ENCODE measurements around the gene MTUS2. TPM values are rescaled to one million over a fixed set of nuclear protein-coding genes. Genes with fewer than 3 reads are reported as not detected.

Gene MTUS2
- total RNA-seq, 2 donors from 2014 or later: 4.0 to 5.4 TPM

DNA sequence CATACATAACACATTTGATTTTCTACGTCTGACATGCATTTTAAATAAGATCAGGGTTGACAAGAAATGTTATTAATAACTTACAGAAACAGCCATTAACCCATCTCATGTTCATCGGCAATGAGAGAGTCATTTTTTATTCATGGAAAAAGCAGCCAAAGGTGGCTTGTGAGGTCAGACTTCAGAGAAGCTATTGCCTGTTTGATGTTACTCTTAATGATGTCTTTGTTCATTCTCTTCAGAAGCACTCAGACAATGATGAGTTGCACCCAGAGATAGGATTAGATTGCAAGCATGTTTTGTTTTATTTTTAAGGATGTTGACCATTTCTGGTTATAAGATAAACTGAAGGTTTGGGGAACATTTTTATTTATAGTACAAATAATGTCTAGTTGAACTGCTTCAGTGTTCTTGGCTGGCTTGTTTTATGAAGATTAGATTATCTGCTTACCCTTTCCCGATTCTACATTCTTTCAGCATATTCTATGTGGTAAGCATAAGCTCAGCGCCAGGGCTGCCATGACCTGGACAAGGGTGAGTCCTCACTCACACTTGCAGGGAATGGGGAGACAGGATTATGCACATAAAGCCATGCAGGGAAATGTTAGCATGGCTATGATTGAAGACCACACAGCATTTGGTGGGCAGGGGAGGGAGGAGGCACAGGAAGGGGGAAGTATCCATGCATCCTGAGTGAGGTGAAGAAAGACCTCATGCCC is 288.1 kb downstream of the MTUS2 start:
- WGBS, 2 donors: 33 to 35% methylated on average over 4 of the region's 4 CpGs
- DNase-seq (no peak), ATAC-seq (no peak)
- H3K4me1 ChIP-seq: no peaks in the 10 kb centered on the region
- TF ChIP-seq CTCF (IDR thresholded peaks at IDR 0.05) (no peak), POLR2A (IDR thresholded peaks at IDR 0.05) (no peak)
- H3K36me3 ChIP-seq (replicated peaks in 1 of 2; ENCODE audit: insufficient read depth in 1 of 2, low read depth in 2 of 2): no peaks in the 10 kb centered on the region
- H3K4me3 ChIP-seq: no peak overlapping the region
- H3K27me3 ChIP-seq: no peaks in the 10 kb centered on the region
- no peaks in the 10 kb centered on the region for H3K9me3 ChIP-seq
- intact Hi-C loops (cut with DNase I): no loop called here
- H3K27ac ChIP-seq: no peak overlapping the region

- Histone ChIP-seq H3K27me3 (no peaks in the 10 kb centered on the region), H3K4me3 (no peak overlapping the region), H3K4me1 (no peaks in the 10 kb centered on the region), H3K27ac (no peak overlapping the region), H3K36me3 (replicated peaks in 1 of 2; ENCODE audit: insufficient read depth in 1 of 2, low read depth in 2 of 2) (no peaks in the 10 kb centered on the region), H3K9me3 (no peaks in the 10 kb centered on the region)
- DNase-seq: no peak
- no peak for TF ChIP-seq CTCF (IDR thresholded peaks at IDR 0.05)
- TF ChIP-seq POLR2A (IDR thresholded peaks at IDR 0.05): no peak
- no peak for ATAC-seq
- WGBS, 2 donors: 77 to 78% methylated on average over 2 of the region's 2 CpGs
- intact Hi-C loops (cut with DNase I): no loop called here
Measured at GRCh38 chr13:29109987-29110386, 289.8 kb downstream of the MTUS2 start.

GRCh38 chr13:29111446-29111845 is 291.3 kb downstream of the MTUS2 start:
- Histone ChIP-seq H3K36me3 (replicated peaks in 1 of 2; ENCODE audit: insufficient read depth in 1 of 2, low read depth in 2 of 2) (no peaks in the 10 kb centered on the region), H3K27ac (no peak overlapping the region), H3K27me3 (no peaks in the 10 kb centered on the region), H3K4me3 (no peak overlapping the region), H3K9me3 (no peaks in the 10 kb centered on the region), H3K4me1 (no peaks in the 10 kb centered on the region)
- WGBS, 2 donors: 92 to 95% methylated on average over 2 of the region's 2 CpGs
- DNase-seq (no peak), ATAC-seq (no peak)
- TF ChIP-seq POLR2A (IDR thresholded peaks at IDR 0.05) (no peak), CTCF (IDR thresholded peaks at IDR 0.05) (no peak)
- intact Hi-C loops (cut with DNase I): no loop called here

DNA sequence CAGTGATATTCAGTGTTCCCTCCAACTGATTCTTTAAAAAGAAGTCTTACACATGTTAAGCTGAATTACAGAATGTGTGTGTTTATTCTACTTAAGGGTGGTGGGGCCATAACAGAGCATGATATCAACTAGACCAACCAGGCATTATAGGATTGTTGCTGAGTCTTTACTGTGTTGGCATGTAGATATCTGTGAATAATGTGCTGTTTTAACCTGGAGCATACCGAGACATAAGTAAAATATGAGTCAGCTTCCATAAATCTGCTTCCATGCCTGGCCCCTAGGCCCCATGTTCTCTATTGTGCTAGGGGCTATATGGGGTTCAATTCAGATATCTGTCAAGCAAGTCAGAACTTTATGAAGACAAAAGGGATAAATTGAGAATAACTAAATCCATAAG is 295.7 kb downstream of the MTUS2 start:
- Histone ChIP-seq H3K27ac (no peak overlapping the region), H3K4me3 (no peak overlapping the region), H3K4me1 (no peaks in the 10 kb centered on the region), H3K36me3 (replicated peaks in 1 of 2; ENCODE audit: insufficient read depth in 1 of 2, low read depth in 2 of 2) (no peaks in the 10 kb centered on the region), H3K9me3 (no peaks in the 10 kb centered on the region), H3K27me3 (no peaks in the 10 kb centered on the region)
- ATAC-seq (no peak), DNase-seq (no peak)
- TF ChIP-seq POLR2A (IDR thresholded peaks at IDR 0.05): no peak
- TF ChIP-seq CTCF (IDR thresholded peaks at IDR 0.05): no peak
- WGBS, 2 donors: 92 to 96% methylated on average over 1 of the region's 1 CpG
- intact Hi-C loops (cut with DNase I): no loop called here

DNA sequence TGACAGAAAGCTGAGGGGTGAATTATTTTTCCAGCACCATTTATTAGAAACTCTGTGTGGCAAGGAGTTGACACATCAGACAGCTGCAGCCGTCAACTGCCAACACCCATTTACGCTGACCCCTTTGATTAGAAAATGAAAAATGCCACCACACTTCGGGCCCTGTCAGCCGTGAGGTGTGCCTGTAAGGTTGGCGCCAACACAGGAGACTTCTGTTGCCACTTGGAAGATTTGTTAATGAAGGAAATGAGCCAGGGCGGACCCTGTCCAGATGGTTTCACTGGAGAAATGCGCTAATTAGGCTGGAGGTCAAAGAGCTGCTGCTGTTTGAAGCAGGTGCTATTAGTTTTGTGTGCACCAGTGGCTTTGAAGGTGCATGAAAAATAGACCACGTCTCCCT is 297.5 kb downstream of the MTUS2 start:
- no peaks in the 10 kb centered on the region for H3K9me3 ChIP-seq
- TF ChIP-seq POLR2A (IDR thresholded peaks at IDR 0.05): no peak
- no peak for TF ChIP-seq CTCF (IDR thresholded peaks at IDR 0.05)
- no peaks in the 10 kb centered on the region for H3K36me3 ChIP-seq (replicated peaks in 1 of 2; ENCODE audit: insufficient read depth in 1 of 2, low read depth in 2 of 2)
- intact Hi-C loops (cut with DNase I): no loop called here
- no peaks in the 10 kb centered on the region for H3K4me1 ChIP-seq
- WGBS, 2 donors: 72 to 79% methylated on average over 8 of the region's 8 CpGs
- no peaks in the 10 kb centered on the region for H3K27me3 ChIP-seq
- no peak overlapping the region for H3K27ac ChIP-seq
- DNase-seq (no peak), ATAC-seq (no peak)
- H3K4me3 ChIP-seq: no peak overlapping the region

Measured in body of pancreas (tissue), 4 donors.